Adrenal gland (tissue), 12 donors: ENCODE measurements around the gene NRXN3. TPM values are rescaled to one million over a fixed set of nuclear protein-coding genes. Genes with fewer than 3 reads are reported as not detected.

Source experiments
- DNase-seq, 7 donors: peaks; one replicate each; pipeline ENCODE4 v3.0.0-alpha.2; 2019 to 2020
- H3K27ac ChIP-seq, 5 donors: fragments of 200-600 bp; sonication (generic) in 4 of 5; 1 replicate in 3 of 5; 2 replicates in 2 of 5; pipeline versions ENCODE4 v1.5.1 to v1.8.0; 2016 to 2020; ENCODE audit warnings: mild to moderate bottlenecking in 1 of 5
- H3K27me3 ChIP-seq: fragments of 200-600 bp; 2 replicates; pipeline ENCODE4 v1.8.0; 2021
- H3K36me3 ChIP-seq, 2 donors: fragments of 200-600 bp; replicated peaks in 1 of 2; 1 replicate in 1 of 2; 2 replicates in 1 of 2; pipeline versions ENCODE4 v1.5.1 to v1.8.0; 2018 to 2022
- H3K4me1 ChIP-seq, 2 donors: fragments of 200-600 bp; replicated peaks in 1 of 2; 1 replicate in 1 of 2; 2 replicates in 1 of 2; pipeline versions ENCODE4 v1.5.1 to v1.8.0; 2018 to 2021
- H3K4me3 ChIP-seq, 4 donors: fragments of 200-600 bp; sonication (generic) in 3 of 4; one replicate each; pipeline ENCODE4 v1.5.1; 2016 to 2018
- H3K9me3 ChIP-seq, 3 donors: fragments of 200-600 bp; sonication (generic) in 1 of 3; replicated peaks in 1 of 3; 1 replicate in 2 of 3; 2 replicates in 1 of 3; pipeline versions ENCODE4 v1.5.1 to v1.8.0; 2016 to 2021
- CTCF ChIP-seq, 6 experiments: fragments of 450-650 bp in 4 of 6; fragments of 200-600 bp in 2 of 6; sonication (generic) in 1 of 6; IDR thresholded peaks; 1 replicate in 5 of 6; 2 replicates in 1 of 6; pipeline versions ENCODE4 v1.5.1 to v1.8.0; 2016 to 2021; ENCODE audit warnings: antibody characterized with exemption in 6 of 6, mild to moderate bottlenecking in 2 of 6, moderate library complexity in 1 of 6
- POLR2A ChIP-seq, 2 donors: fragments of 450-650 bp; IDR thresholded peaks; one replicate each; pipeline ENCODE4 v1.6.1; 2017; ENCODE audit warnings: antibody characterized with exemption in 2 of 2, mild to moderate bottlenecking in 2 of 2, moderate library complexity in 1 of 2
- WGBS, 4 donors: extraction: QIAGEN DNeasy Blood & Tissue Kit in 2 of 4; methylation state at CpG; one replicate each; pipeline versions ENCODE4 v1.1.5 to v1.1.7; 2013 to 2017; 5-methylcytosine and 5-hydroxymethylcytosine counted together
- intact Hi-C, 2 donors: fragments of 100-400 bp; cut with DNase I; formaldehyde crosslinking; loops; one replicate each; pipeline versions ENCODE4 v1.14.1 to v1.15.0; 2022 to 2023
- polyA plus RNA-seq, 3 donors: library from polyadenylated mRNA; stranded (reverse); fragments of 200-250 nt in 2 of 3; fragments of 350-450 nt in 1 of 3; fragmentation: Illumina TruSeq in 1 of 3; extraction: RNeasy Lipid Tissue Mini Kit (QIAGEN cat#74804) in 1 of 3; gene quantifications; one replicate each; pipeline ENCODE4 v1.2.3, GENCODE V29; 2013 to 2014
- total RNA-seq, 9 donors: library from RNA; depleted of rRNA in 4 of 9; stranded (reverse); fragments of >200 nt in 4 of 9; fragments of 120-200 nt in 1 of 9; fragmentation: NEBNext Ultra II Directional in 1 of 9; extraction: Animal tissue kit (Norgen Biotek cat#: 25700) in 1 of 9; gene quantifications; one replicate each; pipeline versions ENCODE4 v1.1.0 to v1.2.4, GENCODE V29; 2013 to 2023
- donor health status: healthy with polysubstance abuse.
- donor health status: Bipolar disorder and iron deficiency.
- donor health status: DM: yes; HTN: yes; CAD: no.
- donor health status: DM: no; HTN: no; CAD: no.
- donor health status: DM: no; HTN: no; CAD: no.
- donor health status: DM: yes; HTN: yes; CAD: no.

Gene NRXN3
- total and polyA plus RNA-seq, 12 donors = 0.09 to 8.5 (median 1.6) TPM

GRCh38 chr14:79554816-79555215 lies 1384.6 kb downstream of the NRXN3 start:
- no peak overlapping the region for H3K27ac ChIP-seq
- WGBS, 4 donors = 72 to 87% (median 84%) methylated on average over 3 of the region's 3 CpGs
- H3K4me3 ChIP-seq = no peak overlapping the region
- no peak for DNase-seq
- H3K36me3 ChIP-seq = no peaks in the 10 kb centered on the region
- no peaks in the 10 kb centered on the region for H3K4me1 ChIP-seq
- H3K27me3 ChIP-seq = no peaks in the 10 kb centered on the region
- no peak for TF ChIP-seq CTCF (IDR thresholded peaks at IDR 0.05)
- no peak for TF ChIP-seq POLR2A (IDR thresholded peaks at IDR 0.05)
- intact Hi-C loops = no loop called here
- no peaks in the 10 kb centered on the region for H3K9me3 ChIP-seq

GRCh38 chr14:79555429-79555828 lies 1385.3 kb downstream of the NRXN3 start:
- no peak for DNase-seq
- Histone ChIP-seq H3K4me3 (no peak overlapping the region), H3K27me3 (no peaks in the 10 kb centered on the region), H3K27ac (no peak overlapping the region), H3K9me3 (no peaks in the 10 kb centered on the region), H3K4me1 (no peaks in the 10 kb centered on the region), H3K36me3 (no peaks in the 10 kb centered on the region)
- intact Hi-C loops = no loop called here
- WGBS, 4 donors = 80 to 88% (median 87%) methylated on average over 4 of the region's 4 CpGs
- TF ChIP-seq CTCF (IDR thresholded peaks at IDR 0.05) = no peak
- no peak for TF ChIP-seq POLR2A (IDR thresholded peaks at IDR 0.05)

GRCh38 chr14:79557309-79557708 lies 1387.1 kb downstream of the NRXN3 start:
- WGBS, 4 donors = 69 to 82% (median 77%) methylated on average over 3 of the region's 3 CpGs

GRCh38 chr14:79562185-79562584 lies 1392.0 kb downstream of the NRXN3 start:
- H3K27ac ChIP-seq = no peak overlapping the region
- no peaks in the 10 kb centered on the region for H3K9me3 ChIP-seq
- TF ChIP-seq POLR2A (IDR thresholded peaks at IDR 0.05) (no peak), CTCF (IDR thresholded peaks at IDR 0.05) (no peak)
- H3K4me1 ChIP-seq = no peaks in the 10 kb centered on the region
- H3K27me3 ChIP-seq = no peaks in the 10 kb centered on the region
- no peaks in the 10 kb centered on the region for H3K36me3 ChIP-seq
- intact Hi-C loops = no loop called here
- no peak for DNase-seq
- no peak overlapping the region for H3K4me3 ChIP-seq
- 76 to 86% (median 83%) methylated on average over 3 of the region's 3 CpGs for WGBS, 4 donors

More at GRCh38 chr14:79557309-79557708, 1387.1 kb downstream of the NRXN3 start:
- Histone ChIP-seq H3K36me3 (no peaks in the 10 kb centered on the region), H3K4me3 (no peak overlapping the region), H3K9me3 (no peaks in the 10 kb centered on the region), H3K4me1 (no peaks in the 10 kb centered on the region), H3K27me3 (no peaks in the 10 kb centered on the region), H3K27ac (no peak overlapping the region)
- intact Hi-C loops = no loop called here
- DNase-seq = no peak
- no peak for TF ChIP-seq POLR2A (IDR thresholded peaks at IDR 0.05)
- no peak for TF ChIP-seq CTCF (IDR thresholded peaks at IDR 0.05)
